KG1 (cell line): Measurements from ENCODE around the gene TSPAN9.

ENCODE experiments used
- DNase-seq: peaks from one replicate; lab custom pipeline; 2025; lab: John Stamatoyannopoulos, UW

TSPAN9 gene

DNA sequence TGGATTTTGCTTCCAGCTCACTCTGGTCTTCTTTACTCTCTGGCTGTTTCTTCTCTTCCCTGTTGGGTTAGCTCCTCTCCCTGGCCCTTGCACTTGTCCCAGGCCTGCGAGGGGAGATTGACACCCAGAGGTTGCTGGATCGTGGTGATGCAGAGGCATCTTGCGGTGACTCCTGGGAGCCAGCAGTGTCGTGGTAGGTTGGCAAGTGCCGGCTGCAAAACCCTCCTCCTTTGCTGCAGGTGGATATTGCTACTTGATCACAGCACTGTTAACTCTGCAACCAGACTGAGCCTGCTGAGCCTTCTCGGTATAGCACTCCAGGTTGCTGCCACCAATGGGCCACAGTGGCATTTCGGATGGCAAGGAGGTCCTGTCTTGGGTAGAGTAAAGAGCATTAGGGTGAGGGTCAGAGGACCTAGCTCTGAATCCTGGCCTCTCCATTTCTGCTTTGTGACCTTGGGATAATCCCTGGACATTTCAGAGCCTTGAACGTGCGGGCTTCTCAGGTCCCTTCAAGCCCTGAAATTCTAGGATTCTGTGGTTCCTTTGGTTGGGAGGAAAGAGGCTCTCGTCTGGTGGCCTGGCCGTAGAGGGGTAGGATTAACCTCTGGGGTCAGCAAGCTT, 87.4 kb downstream of the TSPAN9 start:
- no peak for DNase-seq

DNA sequence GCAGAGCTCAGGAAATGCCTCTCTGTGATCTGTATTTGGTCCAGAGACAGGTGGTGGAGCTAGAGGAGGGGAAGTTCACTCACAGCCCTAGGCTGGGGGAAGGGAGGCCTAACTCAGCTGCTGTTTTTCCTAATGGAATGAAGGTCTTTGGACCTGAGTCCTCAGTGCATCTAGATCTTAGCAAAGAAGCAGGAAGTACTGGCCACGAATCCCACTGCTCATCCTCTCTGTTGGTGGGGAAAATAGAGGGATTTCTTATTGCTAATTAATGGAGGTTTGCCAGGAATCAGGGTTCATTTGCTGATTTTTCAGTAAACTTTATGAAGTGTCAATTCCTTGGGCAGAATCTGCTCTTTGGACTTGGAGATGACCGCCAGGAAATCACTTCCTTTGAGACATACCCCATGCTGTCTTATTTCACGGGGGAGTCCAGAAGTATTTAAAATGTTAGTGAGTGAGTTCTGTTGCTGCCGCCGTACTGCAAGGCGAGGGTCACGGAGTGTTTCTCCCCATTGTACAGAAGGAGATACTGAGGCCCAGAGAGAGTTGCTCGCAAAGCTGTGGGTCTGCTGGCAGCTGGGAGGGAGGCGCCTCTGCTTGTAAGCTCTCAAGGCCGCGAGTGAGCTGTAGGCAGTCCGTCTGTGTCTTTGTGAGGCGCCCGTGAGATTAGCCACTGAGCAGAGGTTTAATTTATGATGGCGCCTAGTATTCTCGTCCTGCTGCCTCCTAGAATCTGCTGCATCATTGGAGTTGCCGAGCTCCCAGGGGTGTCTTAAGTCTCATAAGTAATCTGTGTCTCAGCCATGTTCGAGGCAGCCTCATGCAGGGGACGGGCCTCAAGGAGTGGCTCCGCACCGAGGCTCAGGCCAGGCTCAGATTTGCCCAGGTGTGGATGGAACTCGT, 88.2 kb downstream of the TSPAN9 start:
- DNase-seq: no peak

DNA sequence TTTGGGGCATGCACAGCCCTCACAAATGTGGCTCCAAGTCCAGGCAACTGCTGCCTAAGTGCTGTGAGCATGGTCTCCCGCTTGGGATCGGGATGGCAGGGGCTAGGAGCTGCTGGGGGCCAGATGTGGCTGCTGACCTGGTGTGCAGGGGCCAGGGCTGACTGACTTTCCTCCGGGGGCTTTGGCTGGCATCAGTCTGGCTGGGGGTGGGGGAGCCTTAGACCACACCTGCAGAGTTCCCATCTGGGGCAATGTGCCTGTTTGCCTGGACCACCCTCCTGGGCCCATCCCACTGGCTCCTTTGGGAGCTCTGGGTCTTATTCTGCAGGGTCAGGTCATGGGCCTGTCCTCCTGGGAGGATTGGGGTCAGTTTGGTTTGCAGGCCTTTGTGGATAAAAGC, 90.5 kb downstream of the TSPAN9 start:
- no peak for DNase-seq

DNA sequence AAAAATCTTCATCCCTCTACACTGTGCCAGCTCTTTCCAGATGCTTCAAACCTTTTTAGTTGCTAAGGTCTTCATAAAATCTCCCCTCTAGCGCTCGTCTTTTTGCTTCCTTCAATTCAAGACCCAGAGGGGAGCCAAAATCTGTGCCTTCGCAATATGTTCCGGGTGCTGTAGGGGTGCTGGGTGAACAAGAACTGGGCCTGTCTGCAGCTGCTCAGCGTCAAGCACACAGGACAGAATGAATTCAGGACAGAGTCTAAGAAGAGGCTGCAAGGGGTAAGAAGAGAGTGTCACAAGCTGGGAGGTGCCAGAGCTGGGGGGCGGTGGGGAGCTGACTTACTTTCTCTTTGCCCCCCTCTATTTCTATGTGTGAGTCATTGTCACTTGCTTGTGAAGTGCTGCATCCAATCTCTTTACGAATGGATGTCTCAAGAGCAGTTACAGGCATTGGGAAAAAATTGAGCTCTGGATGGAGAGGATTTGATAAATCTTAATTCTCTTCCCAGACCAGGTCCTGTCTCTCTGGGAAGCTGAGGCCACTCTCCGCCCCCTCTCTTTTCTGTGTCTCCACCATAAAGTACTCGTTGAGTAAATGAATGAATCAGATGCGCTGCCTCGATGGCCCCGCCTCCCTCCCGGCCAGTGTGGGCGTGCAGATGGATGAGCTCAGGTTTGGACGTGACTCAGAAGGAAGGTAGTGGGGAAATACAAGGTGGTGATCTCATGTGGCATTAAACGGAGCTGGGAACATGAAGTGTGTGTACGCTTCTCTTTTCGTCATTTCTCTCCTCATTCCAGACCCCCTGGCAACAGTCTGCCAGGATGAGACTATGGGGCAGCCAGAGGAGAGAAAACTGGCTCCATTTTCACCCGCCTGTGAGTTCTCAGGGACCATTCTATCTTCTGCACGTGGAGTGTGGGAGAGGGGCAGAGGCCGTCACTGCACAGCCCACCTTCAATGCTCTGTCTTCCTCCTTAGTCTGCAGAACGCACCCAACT, 91.3 kb downstream of the TSPAN9 start:
- no peak for DNase-seq

DNA sequence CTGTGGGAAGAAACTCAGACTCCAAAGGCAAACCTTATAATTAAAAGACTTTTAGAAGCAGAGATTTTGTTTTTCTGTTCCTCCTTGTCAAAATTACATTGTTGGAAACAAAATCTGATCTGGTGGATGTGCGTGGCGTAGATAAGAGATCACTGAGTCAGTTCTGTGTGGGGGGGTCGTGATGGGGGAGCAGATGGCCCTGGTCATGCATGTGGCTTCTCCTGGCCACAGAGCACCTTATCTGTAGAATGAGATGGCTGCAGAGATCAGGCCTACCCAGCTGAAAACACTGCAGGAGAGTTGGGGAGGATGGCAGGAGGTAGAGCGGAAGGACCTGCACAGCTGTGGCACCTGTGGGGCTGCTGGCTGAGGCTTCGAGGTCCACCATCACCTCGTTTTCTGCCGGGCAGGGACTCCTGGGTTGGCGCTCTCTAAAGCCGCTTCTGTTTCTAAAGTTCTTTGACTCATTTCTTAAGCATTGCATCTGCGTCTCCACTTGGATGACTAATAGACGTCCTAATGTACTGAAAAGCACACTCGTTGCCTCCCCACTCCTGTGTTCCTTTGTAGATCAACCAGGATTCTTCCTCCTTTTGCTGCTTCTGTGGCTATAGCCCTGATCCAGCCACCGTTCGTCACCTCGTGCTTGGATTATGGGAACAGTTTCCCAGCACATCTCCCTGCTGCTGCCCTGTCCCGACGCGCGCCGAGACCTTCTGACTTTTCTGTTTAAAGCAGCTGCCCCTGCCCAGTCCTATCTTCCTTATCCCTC, 93.4 kb downstream of the TSPAN9 start:
- DNase-seq: no peak

DNA sequence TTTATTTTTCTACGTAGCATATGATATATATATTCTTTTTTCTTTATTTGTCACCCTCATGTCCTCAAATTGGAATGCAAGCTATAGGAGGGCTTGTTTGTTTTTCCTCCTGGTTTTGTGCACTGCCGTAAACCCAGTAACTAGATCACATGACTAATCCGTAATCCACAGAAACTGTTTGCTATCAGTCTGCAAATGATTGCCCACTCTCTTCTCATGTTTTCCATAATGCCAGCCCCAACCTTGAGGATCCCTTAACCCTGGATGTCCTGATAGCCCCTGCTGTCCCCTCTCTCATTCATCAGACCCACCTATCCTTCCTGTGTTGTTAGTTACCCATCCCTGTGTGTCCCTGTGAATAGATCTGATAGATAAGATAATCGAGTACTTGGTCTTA, 94.0 kb downstream of the TSPAN9 start:
- DNase-seq: no peak

DNA sequence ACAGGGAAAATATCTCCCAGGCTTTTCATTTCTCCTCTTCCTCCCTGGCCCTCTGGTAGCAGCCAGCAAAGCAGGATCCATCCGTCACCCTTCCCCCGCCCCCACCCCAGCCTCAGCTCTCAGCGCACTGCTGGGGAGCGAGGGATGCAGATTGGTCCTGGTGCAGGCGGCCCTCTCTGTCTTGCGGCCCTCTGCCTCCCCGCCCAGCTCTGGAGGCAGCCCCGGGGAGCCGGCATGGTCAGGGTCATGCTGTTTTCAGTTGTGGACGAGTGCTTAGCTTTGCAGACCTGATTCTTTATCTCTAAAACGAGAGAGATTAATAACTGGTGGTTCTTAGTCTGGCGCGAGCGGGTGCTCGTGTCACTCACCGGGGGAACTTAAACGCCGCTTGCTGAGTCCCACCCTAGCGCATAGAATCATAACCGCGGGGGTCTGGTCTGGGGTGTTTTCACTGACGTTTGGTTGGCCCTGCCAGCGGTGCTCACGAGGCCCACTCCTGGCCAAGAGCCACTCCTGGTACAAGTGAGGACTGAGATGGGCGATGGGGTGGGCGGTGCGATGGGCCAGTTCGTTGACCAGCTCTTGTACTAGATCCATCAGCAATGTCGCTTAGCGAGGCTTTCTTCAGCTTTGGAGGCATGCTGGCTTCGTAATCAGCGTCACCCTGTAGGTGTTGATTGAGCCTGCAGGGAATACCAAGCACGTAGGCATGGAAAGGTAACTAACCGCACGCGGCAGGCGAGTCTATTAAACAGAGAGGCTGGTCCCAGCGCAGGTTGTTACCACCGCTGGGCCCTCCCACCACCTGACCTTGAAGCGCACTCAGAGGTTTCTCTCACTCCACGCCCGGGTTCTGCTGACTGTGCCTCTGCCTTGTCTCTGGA, 95.2 kb downstream of the TSPAN9 start:
- no peak for DNase-seq

DNA sequence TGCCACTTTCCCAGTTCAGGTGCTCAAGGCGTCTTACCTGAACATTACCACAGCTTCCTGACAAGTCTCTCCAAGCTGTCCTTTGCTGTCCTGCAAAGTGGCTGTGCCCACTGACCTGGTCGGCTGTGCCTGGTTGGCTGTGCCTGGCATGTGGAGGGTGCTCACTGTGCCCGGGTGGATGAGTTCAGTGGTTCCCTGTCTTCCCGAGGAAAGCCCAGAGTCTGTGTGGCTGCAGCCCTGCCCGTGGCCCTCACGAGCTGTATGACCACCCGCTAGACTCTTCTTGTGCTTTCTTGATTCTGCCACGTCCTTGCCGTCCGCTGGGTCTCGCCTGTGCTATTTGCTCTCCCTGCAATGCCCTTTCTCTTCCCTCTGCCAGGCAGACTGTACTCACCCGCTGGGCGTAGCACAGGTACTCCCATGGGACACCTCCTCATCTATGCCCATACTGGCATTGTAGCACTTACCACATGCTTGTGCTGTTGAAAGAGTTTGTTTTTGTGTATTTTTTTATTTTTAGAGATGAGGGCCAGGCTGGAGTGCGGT, 95.9 kb downstream of the TSPAN9 start:
- DNase-seq: no peak

DNA sequence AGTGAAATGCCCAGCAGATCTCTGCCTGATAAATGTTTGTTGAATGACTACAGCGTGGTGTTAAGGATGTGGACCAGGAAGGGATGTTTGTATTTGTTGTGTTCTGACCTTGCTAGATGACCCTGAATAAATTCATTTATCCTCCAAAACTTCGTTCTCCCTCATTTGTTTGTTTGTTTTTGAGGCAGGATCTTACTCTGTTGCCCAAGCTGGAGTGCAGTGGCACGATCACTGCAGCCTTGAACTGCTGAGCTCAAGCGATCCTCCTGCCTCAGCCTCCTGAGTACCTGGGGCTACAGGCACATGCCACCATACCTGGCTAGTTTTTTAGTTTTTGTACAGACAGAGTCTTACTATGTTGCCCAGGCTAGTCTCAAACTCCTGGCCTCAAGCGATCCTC, 96.7 kb downstream of the TSPAN9 start:
- DNase-seq: no peak

DNA sequence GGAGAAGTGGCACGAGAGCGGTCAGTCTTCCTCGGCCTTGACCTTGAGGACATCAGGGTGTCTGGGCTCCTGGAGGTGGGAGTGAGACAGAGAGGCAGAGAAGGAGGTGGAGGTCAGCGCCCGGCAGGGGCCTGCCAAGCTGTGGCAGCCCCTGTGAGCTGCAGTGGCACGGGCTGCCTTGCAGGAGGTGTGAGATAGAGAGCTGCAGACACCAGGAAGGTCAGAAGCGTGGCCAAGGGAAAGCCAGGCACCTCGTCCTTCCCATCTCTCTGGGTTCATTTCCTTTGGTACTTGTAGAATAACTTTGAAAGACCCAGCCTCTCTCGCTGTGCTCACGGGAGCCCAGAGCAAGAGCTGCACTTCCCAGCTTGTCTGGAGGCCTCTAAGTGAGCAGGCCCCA, 98.1 kb downstream of the TSPAN9 start:
- no peak for DNase-seq

DNA sequence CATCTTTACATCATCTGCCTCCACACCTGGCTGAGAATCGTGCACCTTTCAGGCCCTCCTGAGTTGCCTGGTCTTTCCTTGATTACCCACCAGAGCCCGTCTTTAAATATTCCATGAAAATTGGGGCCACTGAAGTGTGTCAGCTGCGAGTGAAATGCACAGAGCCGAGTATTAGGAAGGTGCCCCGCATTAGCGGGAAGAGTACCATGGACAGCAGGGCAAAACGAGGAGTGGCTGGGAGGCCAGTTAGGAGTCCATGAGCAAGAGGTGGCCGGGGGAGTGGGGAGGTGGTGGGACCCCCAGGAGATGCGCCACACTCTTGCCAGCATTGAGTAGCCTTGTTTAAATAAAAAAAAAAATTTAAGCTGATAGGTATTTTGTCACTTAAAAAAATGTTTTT, 99.6 kb downstream of the TSPAN9 start:
- no peak for DNase-seq

DNA sequence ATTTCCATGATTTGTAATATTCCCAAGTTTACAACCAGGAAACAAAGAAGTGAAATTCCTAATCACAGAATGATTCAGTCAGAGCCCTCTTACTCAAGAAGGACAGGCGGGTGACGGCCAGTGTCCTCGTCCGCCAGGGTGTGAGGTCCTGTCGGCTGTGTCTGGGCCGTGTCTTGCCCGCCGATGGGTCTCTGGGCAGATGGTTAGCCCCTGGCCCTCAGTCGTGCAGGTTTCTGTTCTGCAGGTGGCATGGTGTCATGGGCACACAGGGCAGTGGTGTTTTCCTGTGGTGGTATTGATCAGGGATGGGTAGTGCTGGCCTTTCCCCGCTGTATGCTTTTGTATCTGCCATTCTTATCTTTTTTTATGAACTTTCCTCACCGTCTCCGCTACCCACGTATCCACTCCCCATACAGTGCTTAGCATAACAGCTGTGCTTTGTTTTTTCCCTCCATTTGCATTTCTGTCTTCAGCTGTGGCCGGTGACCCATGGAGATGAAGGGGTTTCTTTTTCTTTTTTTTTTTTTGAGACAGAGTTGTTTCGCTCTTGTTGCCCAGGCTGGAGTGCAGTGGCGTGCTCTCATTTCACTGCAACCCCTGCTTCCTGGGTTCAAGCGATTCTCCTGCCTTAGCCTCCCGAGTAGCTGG, 100.7 kb downstream of the TSPAN9 start:
- DNase-seq: no peak

DNA sequence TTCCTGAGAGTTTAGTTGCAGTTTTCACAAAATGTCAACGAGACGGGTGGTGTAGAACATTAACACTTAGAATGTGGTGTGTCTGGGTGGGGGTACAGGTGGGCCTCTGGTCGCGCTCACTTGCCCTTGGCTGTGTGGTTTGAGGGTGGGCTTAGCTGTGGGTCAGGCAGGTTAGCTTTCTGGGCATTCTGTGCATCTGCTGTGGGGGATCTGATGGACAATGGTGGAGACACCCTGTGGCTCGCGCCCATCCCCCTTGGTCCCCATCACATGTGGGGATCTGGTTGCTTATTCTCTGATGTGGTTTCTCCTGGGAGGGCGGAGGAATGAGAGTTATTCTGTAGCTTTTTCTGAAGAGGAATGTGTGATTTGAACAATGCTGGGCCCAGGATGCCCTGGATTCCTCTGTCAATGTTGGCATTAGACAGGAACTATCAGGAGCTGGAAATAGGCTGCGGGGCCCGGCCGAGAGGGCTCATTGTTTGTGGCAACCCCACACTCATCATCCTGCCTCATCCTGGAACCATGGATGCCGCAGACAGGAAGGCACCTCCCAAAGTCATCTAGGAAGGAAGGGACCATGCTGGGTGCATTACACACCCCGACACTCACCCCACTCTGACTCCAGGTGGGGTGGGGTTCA, 101.6 kb downstream of the TSPAN9 start:
- DNase-seq: no peak

DNA sequence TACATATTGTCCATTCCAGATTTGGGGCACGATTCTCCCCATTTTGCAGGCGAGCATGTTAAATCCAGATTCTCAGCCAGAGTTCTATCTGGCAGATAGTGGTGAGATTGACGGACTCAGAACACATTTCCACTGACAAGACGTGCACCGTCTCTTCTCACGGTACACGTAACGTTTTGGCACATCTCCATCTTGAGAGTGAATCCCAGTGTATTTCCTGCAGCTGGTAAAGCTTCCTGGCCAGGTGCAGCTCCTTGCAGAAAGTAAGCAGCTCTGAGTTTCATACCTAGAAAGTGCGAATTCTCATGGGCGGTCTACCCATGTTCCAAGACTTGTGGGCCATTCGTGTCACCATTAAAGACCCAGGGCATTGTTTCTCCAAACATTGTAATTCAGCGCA, 102.6 kb downstream of the TSPAN9 start:
- DNase-seq: no peak

DNA sequence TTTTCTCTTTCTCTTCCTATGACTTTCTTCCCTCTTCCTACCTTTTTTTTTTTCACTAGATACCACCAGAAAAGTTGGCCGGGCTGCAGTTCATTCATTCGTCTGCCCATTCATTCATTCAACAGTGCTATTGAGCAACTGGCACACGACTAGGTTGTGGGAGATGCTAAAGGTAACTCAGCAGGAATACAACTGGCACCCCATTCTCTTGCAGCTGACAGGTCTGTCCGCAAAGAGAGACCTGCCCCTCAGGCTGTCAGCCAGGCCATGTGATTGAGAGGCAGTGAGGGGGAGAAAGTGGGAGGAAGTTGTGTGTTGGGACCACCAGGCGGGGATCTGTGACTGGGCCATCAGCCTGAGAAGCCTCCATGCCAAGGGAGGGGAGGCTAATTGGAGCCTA, 105.2 kb downstream of the TSPAN9 start:
- no peak for DNase-seq

DNA sequence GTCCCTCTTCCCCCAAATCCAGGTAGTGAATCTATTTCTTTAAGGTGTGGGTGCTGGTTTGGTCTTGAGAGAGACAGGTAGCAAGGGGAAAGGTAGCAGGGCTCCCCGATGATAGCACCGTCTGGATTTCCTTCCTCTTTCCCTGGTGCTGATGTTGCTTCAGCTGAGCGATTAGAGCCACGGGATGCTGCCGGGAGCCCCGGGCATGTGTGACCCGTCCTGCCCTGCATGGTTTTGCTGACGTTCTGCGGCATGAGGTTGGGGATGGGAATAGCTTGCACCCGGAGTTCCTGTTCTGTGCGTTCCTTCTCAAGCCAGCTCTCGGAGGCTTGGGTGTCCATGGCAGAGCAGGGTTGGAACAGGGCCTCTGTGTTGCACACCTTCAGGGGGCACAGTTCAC, 107.3 kb downstream of the TSPAN9 start:
- no peak for DNase-seq

DNA sequence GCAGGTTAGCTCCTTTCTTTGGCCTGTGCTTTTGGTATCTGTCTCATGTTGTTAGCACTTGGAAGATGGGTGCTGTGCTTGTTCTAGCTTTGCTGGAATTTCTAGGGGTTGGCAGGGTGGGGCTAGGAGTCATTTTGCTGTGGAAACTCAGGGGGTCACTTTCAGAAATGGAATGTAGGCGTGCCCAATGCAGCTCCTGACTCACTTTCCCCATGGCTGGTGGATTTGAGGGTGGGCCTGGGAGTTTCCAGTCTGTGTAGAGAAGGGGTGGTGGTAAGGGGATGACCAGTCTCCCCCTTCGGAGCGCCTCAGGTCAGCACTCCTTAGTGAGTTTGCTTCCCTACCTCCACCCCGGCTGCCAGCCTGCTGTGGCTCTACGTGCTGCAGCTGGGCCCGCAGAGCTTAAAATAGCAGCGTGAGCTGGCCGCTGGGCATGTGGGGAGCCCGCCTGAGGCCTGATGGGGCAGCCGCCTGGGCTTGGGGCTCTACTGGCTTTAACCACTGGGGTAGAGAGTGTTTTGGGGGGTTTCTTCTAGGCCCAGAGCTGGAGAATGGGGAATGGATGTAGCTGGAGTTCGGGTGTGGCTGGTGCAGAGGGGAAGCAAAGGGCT, 108.2 kb downstream of the TSPAN9 start:
- no peak for DNase-seq

DNA sequence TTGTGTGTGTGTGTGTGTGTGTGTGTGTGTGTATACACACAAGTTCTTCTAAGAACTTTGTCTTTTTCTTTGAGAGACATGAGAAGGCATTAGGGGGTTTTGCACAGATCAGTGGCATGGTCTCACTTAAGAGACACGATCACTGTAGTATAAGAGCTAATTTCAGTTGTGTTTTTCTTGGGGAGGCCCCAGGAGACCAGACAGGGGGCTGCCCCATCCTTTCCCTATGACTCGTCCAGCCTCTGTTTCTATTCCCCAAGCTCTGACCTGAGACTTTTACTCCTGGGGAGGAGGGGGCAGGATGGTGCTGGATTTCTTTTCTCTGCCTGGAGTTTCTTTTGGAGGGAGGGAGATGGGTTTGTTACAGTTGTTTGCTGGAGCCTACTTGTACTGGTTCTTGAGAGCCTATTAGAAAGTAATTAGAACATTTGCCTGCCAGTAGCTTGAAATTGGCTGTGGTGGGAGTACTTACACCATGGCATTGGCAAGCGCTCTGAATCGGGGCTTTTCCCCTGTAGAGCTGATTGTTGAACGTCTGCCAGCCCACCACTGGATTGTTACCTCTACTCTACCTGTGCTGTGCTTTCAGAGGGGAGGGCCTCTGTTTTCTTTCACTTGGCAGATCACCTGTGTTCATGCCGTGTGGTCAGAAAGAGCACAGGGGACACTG, 109.5 kb downstream of the TSPAN9 start:
- DNase-seq: no peak
